Endothelial cell of umbilical vein (primary cell): ENCODE measurements around the gene LRP1B. TPM values are rescaled to one million over a fixed set of nuclear protein-coding genes. Genes with fewer than 3 reads are reported as not detected.

Experiments
- BruUV-seq: library from RNA; stranded (reverse); fragments of 400-500 nt; replicated peaks from 2 replicates; lab custom pipeline; 2021; lab: Mats Ljungman, UMichigan
- CTCF ChIA-PET: fragments of 300-600, 350-600 bp; sonication (Branson Sonifier 250); formaldehyde crosslinking; loops from one replicate; lab custom pipeline; 2021; ENCODE audit warnings: antibody characterized with exemption, inconsistent platforms; lab: Charles Lee
- POLR2A ChIA-PET: fragments of 300-600, 350-600 bp; sonication (Branson Sonifier 250); formaldehyde crosslinking; loops from one replicate; lab custom pipeline; 2021; ENCODE audit warnings: antibody characterized with exemption, inconsistent platforms; lab: Charles Lee
- DNase-seq: peaks from one replicate; pipeline ENCODE4 v3.0.0-alpha.2; 2011; ENCODE audit warnings: low read depth, low spot score
- FAIRE-seq: peaks from 2 replicates; lab custom pipeline; 2011; peaks lifted over from hg19 to GRCh38; lab: Jason Lieb, UNC
- H2AFZ ChIP-seq: 2 replicates; pipeline ENCODE4 v1.6.0; 2012; ENCODE audit warnings: low read depth, low read length, control low read depth, inconsistent platforms
- H3K27ac ChIP-seq: 2 replicates; pipeline ENCODE4 v1.5.1; 2011; ENCODE audit warnings: low read depth, mild to moderate bottlenecking, control low read depth, low read length, moderate library complexity; ENCODE audit not compliant: insufficient read depth
- H3K27me3 ChIP-seq, 2 experiments: 2 replicates each; pipeline versions ENCODE4 v1.6.0 to v1.6.1; 2011; ENCODE audit warnings: low read length in 2 of 2, mixed read lengths in 1 of 2; ENCODE audit not compliant: control insufficient read depth in 2 of 2, insufficient read depth in 2 of 2
- H3K36me3 ChIP-seq, 2 experiments: 2 replicates in 1 of 2; 3 replicates in 1 of 2; pipeline ENCODE4 v1.5.1; 2011; ENCODE audit warnings: low read length in 2 of 2, mild to moderate bottlenecking in 1 of 2, moderate library complexity in 1 of 2; ENCODE audit not compliant: control insufficient read depth in 2 of 2, insufficient read depth in 2 of 2; ENCODE audit errors: extremely low read depth in 1 of 2
- H3K4me1 ChIP-seq: 3 replicates; pipeline ENCODE4 v1.5.1; 2011; ENCODE audit warnings: mild to moderate bottlenecking, low read length; ENCODE audit not compliant: control insufficient read depth, insufficient read depth; ENCODE audit errors: extremely low read depth
- H3K4me2 ChIP-seq: 2 replicates; pipeline ENCODE4 v1.6.1; 2011; ENCODE audit warnings: low read length, control low read depth, mixed read lengths; ENCODE audit not compliant: insufficient read depth
- H3K4me3 ChIP-seq, 3 experiments: fragments of 200-600 bp in 1 of 3; sonication (generic), shearing (Covaris generic) in 1 of 3; replicated peaks in 1 of 3; 2 replicates each; pipeline ENCODE4 v1.5.1; 2011 to 2016; ENCODE audit warnings: control low read depth in 3 of 3, low read length in 3 of 3, mild to moderate bottlenecking in 2 of 3, inconsistent platforms in 1 of 3, low read depth in 1 of 3, moderate library complexity in 1 of 3; ENCODE audit not compliant: insufficient read depth in 1 of 3
- H3K79me2 ChIP-seq: 2 replicates; pipeline ENCODE4 v1.6.0; 2012; ENCODE audit warnings: low read length, inconsistent platforms; ENCODE audit not compliant: control insufficient read depth, insufficient read depth
- H3K9ac ChIP-seq: replicated peaks from 2 replicates; pipeline ENCODE3; 2011; ENCODE audit warnings: low read length, control low read depth; ENCODE audit not compliant: insufficient read depth; ENCODE audit errors: extremely low read depth
- H3K9me1 ChIP-seq: replicated peaks from 3 replicates; pipeline ENCODE4 v1.6.0; 2011; ENCODE audit warnings: mild to moderate bottlenecking, low read length; ENCODE audit not compliant: control insufficient read depth, insufficient read depth; ENCODE audit errors: extremely low read depth
- H3K9me3 ChIP-seq: replicated peaks from 2 replicates; pipeline ENCODE4 v1.5.1; 2012; ENCODE audit warnings: low read length, inconsistent platforms; ENCODE audit not compliant: control insufficient read depth, insufficient read depth
- H4K20me1 ChIP-seq: replicated peaks from 2 replicates; pipeline ENCODE3; 2011; ENCODE audit warnings: mild to moderate bottlenecking, low read length; ENCODE audit not compliant: control insufficient read depth, insufficient read depth; ENCODE audit errors: extremely low read depth
- EZH2 ChIP-seq: IDR thresholded peaks from 2 replicates; pipeline ENCODE4 v1.6.1; 2012; ENCODE audit warnings: borderline replicate concordance, low read depth, mild to moderate bottlenecking, moderate library complexity, low read length, inconsistent platforms; ENCODE audit not compliant: severe bottlenecking
- FOS ChIP-seq: IDR thresholded peaks from 2 replicates; pipeline ENCODE4 v1.6.1; 2011; ENCODE audit warnings: mild to moderate bottlenecking, low read length, moderate library complexity, borderline replicate concordance; ENCODE audit not compliant: insufficient read depth
- GATA2 ChIP-seq: IDR thresholded peaks from 2 replicates; pipeline ENCODE4 v1.7.0; 2011; ENCODE audit warnings: low read depth, mild to moderate bottlenecking, moderate library complexity, mixed read lengths, low read length; ENCODE audit not compliant: insufficient read length, insufficient read depth
- MYC ChIP-seq: IDR thresholded peaks from one replicate; pipeline ENCODE4 v1.6.1; 2011; ENCODE audit warnings: mild to moderate bottlenecking, low read depth, low read length
- POLR2A ChIP-seq: IDR thresholded peaks from 2 replicates; pipeline ENCODE4 v1.6.1; 2012; ENCODE audit warnings: low read depth, mild to moderate bottlenecking, control low read depth, low read length
- POLR2AphosphoS5 ChIP-seq: IDR thresholded peaks from 2 replicates; pipeline ENCODE4 v1.6.1; 2012; ENCODE audit warnings: low read depth, mild to moderate bottlenecking, control low read depth, low read length, moderate library complexity; ENCODE audit not compliant: insufficient read depth
- dilution Hi-C: fragments of 300-500 bp; cut with MboI; formaldehyde crosslinking; loops from one replicate; pipeline ENCODE4 v1.15.0; 2019; ENCODE audit warnings: low sequenced_read_pairs; ENCODE audit not compliant: extremely low pct_ligation_motif_present
- intact Hi-C: fragments of 100-400 bp; cut with micrococcal nuclease; formaldehyde crosslinking; loops from one replicate; pipeline ENCODE4 v1.10.0; 2022
- polyA plus RNA-seq, 4 experiments: library from polyadenylated mRNA; depleted of rRNA in 3 of 4; stranded (reverse) in 3 of 4; unstranded in 1 of 4; fragments of >200 nt; gene quantifications; 2 replicates each; pipeline versions ENCODE4 v1.2.1 to v1.2.3, GENCODE V29; 2011 to 2012; ENCODE audit warnings: missing spikeins in 1 of 4
- total RNA-seq: library from RNA; stranded (reverse); gene quantifications from 2 replicates; pipeline ENCODE4 v1.2.3, GENCODE V29; 2021
- TF ChIP-seq, protein P1 (sequence below), 2 donors: IDR thresholded peaks; 1 replicate in 1 of 2; 2 replicates in 1 of 2; pipeline ENCODE4 v1.5.1; 2011; ENCODE audit warnings: low read length in 2 of 2, mild to moderate bottlenecking in 2 of 2, moderate library complexity in 2 of 2, control low read depth in 1 of 2, inconsistent platforms in 1 of 2, low read depth in 1 of 2; ENCODE audit not compliant: insufficient read depth in 1 of 2; ENCODE audit errors: extremely low read depth in 1 of 2
- TF ChIP-seq, protein P2 (sequence below): IDR thresholded peaks from 2 replicates; pipeline ENCODE4 v1.6.1; 2011; ENCODE audit not compliant: insufficient read depth, insufficient read length

LRP1B gene
- total and polyA plus RNA-seq, 2 donors (not counting 3 experiments of a cell fraction or from before 2014, with no cell fraction given) = 0.03 to 0.07 TPM

DNA sequence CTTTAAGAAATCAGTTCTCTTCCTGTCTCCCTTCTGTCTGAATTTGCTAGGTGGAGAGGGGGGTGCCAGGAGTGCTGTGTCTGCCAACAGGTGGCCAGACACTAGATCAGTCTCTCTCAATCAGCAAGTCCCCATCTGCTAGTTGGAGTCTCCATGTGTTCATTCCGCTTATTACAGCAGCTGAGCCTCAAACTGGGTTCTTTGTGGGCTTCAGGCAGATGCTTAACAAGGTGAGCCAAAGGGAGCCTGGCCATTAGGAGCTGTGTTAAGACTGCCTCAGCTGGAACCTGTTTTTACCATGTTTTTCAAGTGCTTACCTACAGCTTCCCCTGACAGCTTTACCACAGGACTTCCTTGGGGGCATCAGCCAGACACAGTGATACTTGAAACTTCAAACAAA lies 401.9 kb downstream of the LRP1B start:
- Histone ChIP-seq H3K4me2 (no peak overlapping the region), H2AFZ (no peak overlapping the region), H3K27me3 (no peaks in the 10 kb centered on the region), H3K9me1 (no peaks in the 10 kb centered on the region), H4K20me1 (no peaks in the 10 kb centered on the region), H3K27ac (no peak overlapping the region), H3K79me2 (no peaks in the 10 kb centered on the region), H3K9me3 (no peaks in the 10 kb centered on the region), H3K36me3 (no peaks in the 10 kb centered on the region), H3K4me3 (no peak overlapping the region), H3K9ac (no peak overlapping the region), H3K4me1 (no peaks in the 10 kb centered on the region)
- intact Hi-C loops = no loop called here
- POLR2A ChIA-PET = no interaction called here
- BruUV-seq = no TSS peak
- CTCF ChIA-PET = no interaction called here
- no peak for TF ChIP-seq GATA2
- no peak for TF ChIP-seq POLR2A
- TF ChIP-seq FOS = no peak
- TF ChIP-seq, protein P1, sequence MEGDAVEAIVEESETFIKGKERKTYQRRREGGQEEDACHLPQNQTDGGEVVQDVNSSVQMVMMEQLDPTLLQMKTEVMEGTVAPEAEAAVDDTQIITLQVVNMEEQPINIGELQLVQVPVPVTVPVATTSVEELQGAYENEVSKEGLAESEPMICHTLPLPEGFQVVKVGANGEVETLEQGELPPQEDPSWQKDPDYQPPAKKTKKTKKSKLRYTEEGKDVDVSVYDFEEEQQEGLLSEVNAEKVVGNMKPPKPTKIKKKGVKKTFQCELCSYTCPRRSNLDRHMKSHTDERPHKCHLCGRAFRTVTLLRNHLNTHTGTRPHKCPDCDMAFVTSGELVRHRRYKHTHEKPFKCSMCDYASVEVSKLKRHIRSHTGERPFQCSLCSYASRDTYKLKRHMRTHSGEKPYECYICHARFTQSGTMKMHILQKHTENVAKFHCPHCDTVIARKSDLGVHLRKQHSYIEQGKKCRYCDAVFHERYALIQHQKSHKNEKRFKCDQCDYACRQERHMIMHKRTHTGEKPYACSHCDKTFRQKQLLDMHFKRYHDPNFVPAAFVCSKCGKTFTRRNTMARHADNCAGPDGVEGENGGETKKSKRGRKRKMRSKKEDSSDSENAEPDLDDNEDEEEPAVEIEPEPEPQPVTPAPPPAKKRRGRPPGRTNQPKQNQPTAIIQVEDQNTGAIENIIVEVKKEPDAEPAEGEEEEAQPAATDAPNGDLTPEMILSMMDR (IDR thresholded peaks at IDR 0.05; ENCODE audit: extremely low read depth in 1 of 2, insufficient read depth in 1 of 2, low read depth in 1 of 2, low read length in 2 of 2) = no peak
- no peak for TF ChIP-seq EZH2
- TF ChIP-seq, protein P2, sequence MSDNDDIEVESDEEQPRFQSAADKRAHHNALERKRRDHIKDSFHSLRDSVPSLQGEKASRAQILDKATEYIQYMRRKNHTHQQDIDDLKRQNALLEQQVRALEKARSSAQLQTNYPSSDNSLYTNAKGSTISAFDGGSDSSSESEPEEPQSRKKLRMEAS = no peak
- no peak for TF ChIP-seq POLR2AphosphoS5
- no peak for TF ChIP-seq MYC
- FAIRE-seq (no peak), DNase-seq (no peak)
- dilution Hi-C loops = no loop called here
